Measurements from ENCODE around the gene ILK. TPM values are rescaled to one million over a fixed set of nuclear protein-coding genes. Genes with fewer than 3 reads are reported as not detected.

The ILK gene
- total RNA-seq, 1 experiment from 2014 or later: 117 TPM

- no peak within 1 kb of the TSS for H3K27ac Mint-ChIP-seq (ENCODE audit: unreplicated experiment)
These were observed 15.6 kb downstream of the ILK start, which contains the start of gene TPP1 for GRCh38 chr11:6619004-6619745. Gene TPP1, minus strand, starts transcription at chr11:6619422. Its CDS starts 22 bp downstream, at chr11:6619400.

GRCh38 chr11:6620636-6621035, 17.1 kb downstream of the ILK start:
- TF ChIP-seq, protein P1, sequence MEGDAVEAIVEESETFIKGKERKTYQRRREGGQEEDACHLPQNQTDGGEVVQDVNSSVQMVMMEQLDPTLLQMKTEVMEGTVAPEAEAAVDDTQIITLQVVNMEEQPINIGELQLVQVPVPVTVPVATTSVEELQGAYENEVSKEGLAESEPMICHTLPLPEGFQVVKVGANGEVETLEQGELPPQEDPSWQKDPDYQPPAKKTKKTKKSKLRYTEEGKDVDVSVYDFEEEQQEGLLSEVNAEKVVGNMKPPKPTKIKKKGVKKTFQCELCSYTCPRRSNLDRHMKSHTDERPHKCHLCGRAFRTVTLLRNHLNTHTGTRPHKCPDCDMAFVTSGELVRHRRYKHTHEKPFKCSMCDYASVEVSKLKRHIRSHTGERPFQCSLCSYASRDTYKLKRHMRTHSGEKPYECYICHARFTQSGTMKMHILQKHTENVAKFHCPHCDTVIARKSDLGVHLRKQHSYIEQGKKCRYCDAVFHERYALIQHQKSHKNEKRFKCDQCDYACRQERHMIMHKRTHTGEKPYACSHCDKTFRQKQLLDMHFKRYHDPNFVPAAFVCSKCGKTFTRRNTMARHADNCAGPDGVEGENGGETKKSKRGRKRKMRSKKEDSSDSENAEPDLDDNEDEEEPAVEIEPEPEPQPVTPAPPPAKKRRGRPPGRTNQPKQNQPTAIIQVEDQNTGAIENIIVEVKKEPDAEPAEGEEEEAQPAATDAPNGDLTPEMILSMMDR (IDR thresholded peaks at IDR 0.05; ENCODE audit: insufficient read depth in 1 of 2, low read depth in 1 of 2, low read length in 1 of 2, severe bottlenecking in 1 of 2, unreplicated experiment in 1 of 2): no peak
- CTCF ChIA-PET: no interaction called here
- Histone ChIP-seq H3K36me3 (ENCODE audit: control insufficient read depth, insufficient read depth, low read length) (no peaks in the 10 kb centered on the region), H3K27me3 (replicated peaks; ENCODE audit: control insufficient read depth, insufficient read depth, low read length) (no peaks in the 10 kb centered on the region), H3K9me3 (no peaks in the 10 kb centered on the region), H3K4me3 (ENCODE audit: low read depth, low read length) (no peak overlapping the region), H3K4me1 (no peaks in the 10 kb centered on the region)
- Mint-ChIP-seq H3K27ac (ENCODE audit: unreplicated experiment) (no peak overlapping the region), H3K27me3 (ENCODE audit: insufficient read depth, unreplicated experiment) (no peaks in the 10 kb centered on the region), H3K36me3 (ENCODE audit: insufficient read depth, unreplicated experiment) (no peaks in the 10 kb centered on the region), H3K4me3 (ENCODE audit: unreplicated experiment) (no peak overlapping the region), H3K4me1 (ENCODE audit: low read depth, unreplicated experiment) (no peaks in the 10 kb centered on the region), H3K9me3 (ENCODE audit: unreplicated experiment) (no peaks in the 10 kb centered on the region)
- no TSS peak for BruUV-seq (replicated peaks)
- intact Hi-C loops (cut with micrococcal nuclease; ENCODE audit: unreplicated experiment): no loop called here
- no peak for DNase-seq
- POLR2A ChIA-PET: no interaction called here

More at GRCh38 chr11:6619004-6619745, 15.6 kb downstream of the ILK start, which contains the start of gene TPP1:
- no peak within 1 kb of the TSS for H3K4me3 Mint-ChIP-seq (ENCODE audit: unreplicated experiment)
- no TSS peak for BruUV-seq (replicated peaks)
- ChIA-PET CTCF (interaction anchor here (0.6 to 1.6 kb wide), 11 partner anchors 10 to 240 kb away, joined by 3 to 9 read pairs (median 5); partner anchors contain the start of genes MRPL17 and TRIM3), POLR2A (interaction anchor here (1.4 to 1.6 kb wide), 3 partner anchors 12 to 138 kb away, joined by 6 to 11 read pairs (median 8); partner anchors contain the start of genes ARFIP2, MRPL17 and TIMM10B)
- Histone ChIP-seq H3K4me1 (no peaks in the 10 kb centered on the region), H3K9me3 (no peaks in the 10 kb centered on the region), H3K27me3 (replicated peaks; ENCODE audit: control insufficient read depth, insufficient read depth, low read length) (no peaks in the 10 kb centered on the region), H3K36me3 (ENCODE audit: control insufficient read depth, insufficient read depth, low read length) (no peaks in the 10 kb centered on the region), H3K4me3 (ENCODE audit: low read depth, low read length) (peak within 1 kb of the TSS; percentile 82)
- H3K4me1 Mint-ChIP-seq (ENCODE audit: low read depth, unreplicated experiment): no peaks in the 10 kb centered on the region
- intact Hi-C loops (cut with micrococcal nuclease; ENCODE audit: unreplicated experiment): loop anchor here (1.0 to 10.0 kb wide), 3 partner anchors 16 to 384 kb away; partner anchors contain the start of genes CNGA4, FHIP1B, ILK and RRP8
- no peaks in the 10 kb centered on the region for H3K9me3 Mint-ChIP-seq (ENCODE audit: unreplicated experiment)
- H3K36me3 Mint-ChIP-seq (ENCODE audit: insufficient read depth, unreplicated experiment): no peaks in the 10 kb centered on the region
- TF ChIP-seq, protein P1 (IDR thresholded peaks at IDR 0.05; ENCODE audit: insufficient read depth in 1 of 2, low read depth in 1 of 2, low read length in 1 of 2, severe bottlenecking in 1 of 2, unreplicated experiment in 1 of 2): no peak
- peak; percentile 93 for DNase-seq
- no peaks in the 10 kb centered on the region for H3K27me3 Mint-ChIP-seq (ENCODE audit: insufficient read depth, unreplicated experiment)

- CTCF ChIA-PET: interaction anchor here (0.9 kb wide), 1 partner anchor 242 kb away, joined by 3 read pairs; no protein-coding TSS in a partner anchor
- no peaks in the 10 kb centered on the region for H3K27me3 ChIP-seq (replicated peaks; ENCODE audit: control insufficient read depth, insufficient read depth, low read length)
These were observed 18.2 kb downstream of the ILK start for GRCh38 chr11:6621711-6622211.

More at GRCh38 chr11:6621711-6622211, 18.2 kb downstream of the ILK start:
- Histone ChIP-seq H3K4me1 (no peaks in the 10 kb centered on the region), H3K9me3 (no peaks in the 10 kb centered on the region), H3K36me3 (ENCODE audit: control insufficient read depth, insufficient read depth, low read length) (no peaks in the 10 kb centered on the region), H3K4me3 (ENCODE audit: low read depth, low read length) (no peak overlapping the region)
- TF ChIP-seq, protein P1 (IDR thresholded peaks at IDR 0.05; ENCODE audit: insufficient read depth in 1 of 2, low read depth in 1 of 2, low read length in 1 of 2, severe bottlenecking in 1 of 2, unreplicated experiment in 1 of 2): no peak
- H3K27ac Mint-ChIP-seq (ENCODE audit: unreplicated experiment): no peak overlapping the region
- H3K9me3 Mint-ChIP-seq (ENCODE audit: unreplicated experiment): no peaks in the 10 kb centered on the region
- BruUV-seq (replicated peaks): no TSS peak
- DNase-seq: no peak
- intact Hi-C loops (cut with micrococcal nuclease; ENCODE audit: unreplicated experiment): no loop called here
- H3K4me3 Mint-ChIP-seq (ENCODE audit: unreplicated experiment): no peak overlapping the region
- H3K4me1 Mint-ChIP-seq (ENCODE audit: low read depth, unreplicated experiment): no peaks in the 10 kb centered on the region
- H3K27me3 Mint-ChIP-seq (ENCODE audit: insufficient read depth, unreplicated experiment): no peaks in the 10 kb centered on the region
- POLR2A ChIA-PET: no interaction called here
- peaks cover 5% of the 10 kb centered on the region for H3K36me3 Mint-ChIP-seq (ENCODE audit: insufficient read depth, unreplicated experiment)

Data from Caco-2 (cell line).